Measurements from ENCODE around the gene NRROS.
"Not testable (repeated sequence)": the region's sequence is repeated elsewhere in the genome, so short reads cannot be mapped to it uniquely, and the experiment has no call there.

Gene NRROS

DNA sequence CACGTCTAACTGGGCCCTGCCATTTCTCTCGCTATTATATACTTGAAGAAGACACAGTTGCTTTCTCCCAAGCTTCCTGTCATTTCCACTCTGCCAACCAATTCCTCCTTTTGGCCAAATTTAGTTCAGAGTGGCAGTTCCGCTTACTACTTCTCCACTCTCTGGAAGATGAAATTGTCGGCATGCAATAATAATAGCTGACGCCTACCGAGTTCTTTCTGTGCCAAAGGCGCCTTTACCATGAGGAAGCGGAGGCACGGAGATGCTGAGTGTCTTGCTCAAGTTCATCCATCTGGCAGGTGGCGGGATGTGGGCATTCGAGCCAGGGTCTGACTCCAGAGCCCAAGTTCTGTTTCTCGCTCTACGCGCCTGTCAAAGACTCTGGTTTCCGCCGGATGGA, 14.6 kb upstream of the NRROS start:
- no peak for DNase-seq (ENCODE audit: low read depth in 2 of 2)

DNA sequence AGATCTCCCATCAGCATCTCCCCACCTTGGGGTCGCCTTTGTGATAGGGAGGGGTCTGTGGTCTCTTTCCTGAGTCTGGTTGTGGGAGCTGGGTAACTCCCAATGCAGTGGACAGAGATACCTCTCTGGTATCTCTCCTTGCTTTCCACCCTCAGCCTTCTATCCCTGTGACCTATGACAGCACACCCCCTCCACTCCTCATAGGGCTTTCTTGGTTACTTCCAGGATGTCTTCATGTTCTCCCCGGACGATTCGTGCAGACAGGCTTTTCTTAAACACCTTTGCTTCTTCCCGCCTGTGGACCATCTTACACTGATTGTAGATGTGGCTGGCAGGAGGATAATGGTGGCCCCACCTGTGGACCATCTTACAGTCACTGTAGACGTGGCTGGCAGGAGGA, 14.2 kb upstream of the NRROS start:
- no peak for DNase-seq (ENCODE audit: low read depth in 2 of 2)

- DNase-seq (ENCODE audit: low read depth in 2 of 2): no peak
Measured at GRCh38 chr3:196627918-196628231, 11.6 kb upstream of the NRROS start.

DNA sequence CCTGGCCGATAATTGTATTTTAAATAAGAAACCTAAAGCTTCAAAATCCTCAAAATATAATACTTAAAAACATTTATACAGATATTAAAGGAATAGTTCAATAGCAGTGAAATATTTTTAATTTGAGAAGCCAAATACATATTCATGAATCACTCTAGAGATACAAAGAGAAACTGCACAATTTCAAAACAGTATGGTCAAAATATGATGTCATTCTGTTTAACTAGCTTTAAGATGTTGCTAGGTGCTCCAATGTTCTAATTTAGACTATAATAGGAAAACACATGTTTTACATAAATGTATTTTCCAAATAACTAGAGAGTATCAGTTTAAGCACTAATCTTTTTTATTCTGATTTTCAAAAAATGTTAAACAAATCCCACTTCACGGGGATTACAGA, 10.3 kb upstream of the NRROS start:
- no peak for DNase-seq (ENCODE audit: low read depth in 2 of 2)

GRCh38 chr3:196631682-196632045, 7.8 kb upstream of the NRROS start:
- DNase-seq (ENCODE audit: low read depth in 2 of 2): no peak

DNA sequence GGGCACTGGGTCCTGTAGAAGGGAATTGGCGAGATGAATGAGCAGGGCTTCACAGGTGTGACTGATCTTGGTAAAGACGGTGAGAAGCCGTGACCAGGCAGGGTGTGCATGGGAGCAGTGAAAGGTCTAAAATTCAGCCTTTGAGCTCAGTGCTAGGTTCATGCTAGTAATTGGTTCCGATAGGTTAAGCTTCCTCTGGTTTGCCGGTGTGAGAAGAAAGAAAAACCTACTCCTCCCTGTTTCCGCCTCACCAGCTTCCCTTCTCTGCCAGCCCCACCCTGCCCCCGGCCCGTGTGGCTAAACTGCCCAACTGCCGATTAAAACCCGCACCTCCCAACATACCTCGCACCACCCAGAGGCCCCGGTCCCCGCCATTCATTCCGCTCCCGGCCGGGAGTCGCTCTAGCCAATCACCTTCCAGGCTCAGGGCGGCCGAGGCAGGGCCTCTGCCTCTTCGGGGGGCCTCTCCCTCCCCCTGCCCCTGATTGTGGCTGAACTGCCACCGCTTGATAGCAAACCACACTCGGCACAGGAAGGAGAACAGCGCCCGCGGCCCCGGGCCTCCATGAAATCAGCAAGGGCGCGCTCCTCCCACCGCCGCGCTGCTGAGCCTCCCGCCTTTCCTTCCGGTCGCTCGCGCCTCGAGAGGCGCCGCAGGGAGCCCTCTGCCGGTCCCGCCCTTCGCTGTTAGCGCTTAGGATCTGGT, 7.3 kb upstream of the NRROS start:
- DNase-seq (ENCODE audit: low read depth in 2 of 2): peak; percentile 74 to 80

GRCh38 chr3:196633555-196634151, 5.8 kb upstream of the NRROS start:
- DNase-seq (ENCODE audit: low read depth in 2 of 2): no peak

- DNase-seq (ENCODE audit: low read depth in 2 of 2): no peak
Measured at GRCh38 chr3:196634224-196634623, 5.3 kb upstream of the NRROS start.

- no peak for DNase-seq (ENCODE audit: low read depth in 2 of 2)
Measured at GRCh38 chr3:196634829-196635228, 4.7 kb upstream of the NRROS start.

- no peak for DNase-seq (ENCODE audit: low read depth in 2 of 2)
Measured at GRCh38 chr3:196636369-196637349, 2.8 kb upstream of the NRROS start.

- not testable (repeated sequence) for DNase-seq (ENCODE audit: low read depth in 2 of 2)
Measured at GRCh38 chr3:196637941-196638340, 1.6 kb upstream of the NRROS start.

DNA sequence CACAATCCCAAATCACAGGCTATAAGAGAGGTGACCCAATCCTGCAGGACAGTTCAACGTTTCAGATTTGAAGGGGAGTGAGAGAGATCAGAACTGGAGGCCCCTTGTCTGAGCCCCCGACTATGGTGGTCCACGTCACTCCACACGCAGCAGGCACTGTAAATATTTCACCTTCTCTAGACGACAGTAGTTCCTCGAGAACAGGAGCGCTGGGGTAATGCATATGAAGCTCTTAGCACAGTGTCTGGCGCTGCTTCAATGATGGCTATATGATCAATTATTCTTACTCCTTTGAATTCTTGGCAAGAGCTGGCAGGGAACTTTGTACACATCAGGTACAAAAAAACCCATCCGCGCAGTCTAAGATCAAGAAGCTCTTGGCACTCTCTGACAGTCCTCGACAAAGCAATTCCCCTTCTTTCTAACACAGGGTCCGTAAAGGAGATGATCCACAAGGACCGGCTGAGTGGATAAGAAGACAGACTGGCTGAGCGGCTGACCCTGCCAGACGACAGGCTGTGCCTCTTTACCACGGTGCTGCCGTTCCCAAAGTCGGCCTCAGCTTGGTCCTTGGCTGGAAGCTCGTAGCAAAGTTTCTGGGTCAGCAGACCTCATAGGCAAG, 522 bp upstream of the NRROS start:
- no peak for DNase-seq (ENCODE audit: low read depth in 2 of 2)

DNA sequence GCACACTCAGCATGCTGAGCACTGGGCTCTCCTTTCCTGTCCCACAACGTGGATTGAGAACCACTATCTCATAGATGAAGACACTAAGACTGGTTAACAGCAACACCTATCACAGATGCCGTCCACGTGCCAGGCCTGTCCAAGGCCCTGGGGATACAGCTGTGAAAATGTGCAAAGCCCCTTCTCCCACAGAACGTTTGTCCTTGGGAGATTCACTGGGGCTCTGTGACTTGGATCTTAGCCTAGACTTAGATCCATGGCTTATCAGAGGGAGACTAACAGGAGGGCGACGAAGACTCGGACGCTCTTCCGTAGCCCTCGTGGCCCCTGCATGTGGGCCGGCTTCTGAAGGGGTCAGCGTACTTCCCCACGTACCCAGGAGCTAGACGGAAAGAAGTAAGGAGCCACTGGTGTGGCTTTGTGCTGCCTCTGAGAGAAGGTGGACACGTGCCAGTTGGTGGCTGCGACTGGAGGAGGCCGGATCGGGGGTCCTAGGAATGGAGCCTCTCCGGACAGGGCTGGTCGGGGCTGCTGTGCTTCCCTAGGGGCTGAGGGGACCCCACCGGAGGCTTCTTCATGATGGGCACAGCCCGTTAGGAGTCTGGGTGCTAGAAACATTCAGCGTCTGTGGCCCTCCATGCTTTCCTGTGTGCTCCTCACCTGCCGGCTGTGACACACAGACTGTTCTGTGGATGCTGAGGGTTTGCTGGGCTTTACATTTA, 964 bp downstream of the NRROS start:
- DNase-seq (ENCODE audit: low read depth in 2 of 2): no peak

- no peak for DNase-seq (ENCODE audit: low read depth in 2 of 2)
Measured at GRCh38 chr3:196641333-196642054, 2.0 kb downstream of the NRROS start.

GRCh38 chr3:196642434-196642833, 2.9 kb downstream of the NRROS start:
- DNase-seq (ENCODE audit: low read depth in 2 of 2): no peak

GRCh38 chr3:196643201-196643749, 3.8 kb downstream of the NRROS start:
- DNase-seq (ENCODE audit: low read depth in 2 of 2): no peak

- no peak for DNase-seq (ENCODE audit: low read depth in 2 of 2)
Measured at GRCh38 chr3:196643761-196644160, 4.3 kb downstream of the NRROS start.

DNA sequence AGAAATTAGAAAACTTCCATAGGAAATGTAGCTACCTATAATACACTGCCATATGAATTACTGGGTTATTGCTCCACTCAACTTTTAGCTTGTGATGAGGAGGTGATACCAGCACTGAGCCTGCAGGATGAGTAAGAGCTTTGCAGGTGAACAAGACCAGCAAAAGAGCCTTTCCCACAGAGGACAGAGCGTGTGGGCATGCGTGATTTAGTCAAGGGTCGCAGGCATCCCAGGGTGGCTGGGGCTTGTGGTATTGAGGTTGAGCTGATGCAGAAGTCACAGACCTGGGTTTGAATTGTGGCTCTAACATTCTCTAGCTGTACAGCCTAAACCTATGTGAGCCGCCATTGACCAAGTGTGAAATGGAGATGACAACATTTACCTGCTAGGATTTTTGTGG, 5.6 kb downstream of the NRROS start:
- DNase-seq (ENCODE audit: low read depth in 2 of 2): no peak

GRCh38 chr3:196645897-196646665, 6.6 kb downstream of the NRROS start:
- no peak for DNase-seq (ENCODE audit: low read depth in 2 of 2)

GRCh38 chr3:196646666-196647216, 7.2 kb downstream of the NRROS start:
- DNase-seq (ENCODE audit: low read depth in 2 of 2): no peak

Measured in stimulated activated CD8-positive, alpha-beta memory T cell treated with anti-CD3 and anti-CD28 coated beads, Interleukin-2, amount 100 ng/mL, for 1 hour (primary cell).